Mucosa of descending colon (tissue), 3 donors: ENCODE results near the gene KRT15. TPM values are rescaled to one million over a fixed set of nuclear protein-coding genes. Genes with fewer than 3 reads are reported as not detected.

Source experiments
- ATAC-seq: fragments of 200-7000 bp; cut with Tn5 transposase; one replicate; pipeline ENCODE4 v1.9.1; 2020; ENCODE audit warnings: mild to moderate bottlenecking, moderate library complexity
- DNase-seq, 3 donors: peaks; one replicate each; pipeline ENCODE4 v3.0.0-alpha.2; 2020
- H3K36me3 ChIP-seq: fragments of 200-600 bp; one replicate; pipeline ENCODE4 v1.8.0; 2021; ENCODE audit warnings: low read depth, mild to moderate bottlenecking
- H3K4me1 ChIP-seq: fragments of 200-600 bp; one replicate; pipeline ENCODE4 v1.8.0; 2021; ENCODE audit warnings: low read depth, mild to moderate bottlenecking
- H3K4me3 ChIP-seq: fragments of 200-600 bp; one replicate; pipeline ENCODE4 v1.8.0; 2021; ENCODE audit warnings: mild to moderate bottlenecking
- H3K9me3 ChIP-seq: fragments of 200-600 bp; one replicate; pipeline ENCODE4 v1.8.0; 2021; ENCODE audit warnings: mild to moderate bottlenecking
- intact Hi-C, 2 donors: fragments of 100-400 bp; cut with DNase I in 1 of 2; cut with micrococcal nuclease in 1 of 2; formaldehyde crosslinking; loops; one replicate each; pipeline versions ENCODE4 v1.11.0 to v1.11.1; 2022; cut with DNase I, micrococcal nuclease
- microRNA-seq: library from miRNA; unstranded; fragments of <30 nt; microRNA quantifications from one replicate; pipeline ENCODE4, GENCODE V29; 2019
- total RNA-seq, 3 donors: library from RNA; stranded (reverse); fragmentation: NEBNext Ultra II Directional in 2 of 3; extraction: Animal tissue kit (Norgen Biotek cat#: 25700) in 2 of 3; gene quantifications; one replicate each; pipeline versions ENCODE4 v1.2.1 to v1.2.4, GENCODE V29; 2021 to 2023
- TF ChIP-seq, protein P1 (sequence below): fragments of 200-600 bp; IDR thresholded peaks from one replicate; pipeline ENCODE4 v1.8.0; 2022; ENCODE audit warnings: antibody characterized with exemption, mild to moderate bottlenecking
- donor health status: DM: no; HTN: no; CAD: no; lungs with moderate emphysema.
- donor health status: DM: no; HTN: no; CAD: no.
- donor health status: DM: no; HTN: yes; CAD: no.

KRT15 gene
- total RNA-seq, 3 donors from 2014 or later = 5.0 to 16.5 (median 5.4) TPM

DNA sequence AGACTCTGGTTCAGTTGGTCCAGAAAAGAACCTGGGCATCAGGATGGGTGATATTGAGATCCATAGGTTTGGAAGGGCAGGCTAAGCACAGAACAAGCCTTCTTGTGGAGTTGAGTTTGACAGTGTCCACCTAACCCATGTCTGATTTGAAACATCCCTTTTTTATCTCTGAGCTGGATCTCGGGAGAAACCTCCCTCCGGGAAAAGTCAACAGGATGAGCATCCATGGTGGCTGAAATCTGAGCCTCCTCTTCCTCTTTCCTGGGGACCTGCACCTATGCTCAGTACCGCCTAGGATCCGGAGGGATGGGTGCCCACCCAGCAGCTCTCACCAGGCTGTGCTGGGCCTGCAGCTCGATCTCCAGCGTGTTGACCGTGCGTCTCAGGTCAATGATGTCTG lies 54.9 kb downstream of the KRT15 start:
- H3K4me3 ChIP-seq = no peak overlapping the region

More for the DNA sequence above, 54.9 kb downstream of the KRT15 start:
- intact Hi-C loops = no loop called here
- Histone ChIP-seq H3K36me3 (no peaks in the 10 kb centered on the region), H3K4me1 (no peaks in the 10 kb centered on the region), H3K9me3 (no peaks in the 10 kb centered on the region)
- no peak for DNase-seq
- no peak for ATAC-seq
- TF ChIP-seq, protein P1, sequence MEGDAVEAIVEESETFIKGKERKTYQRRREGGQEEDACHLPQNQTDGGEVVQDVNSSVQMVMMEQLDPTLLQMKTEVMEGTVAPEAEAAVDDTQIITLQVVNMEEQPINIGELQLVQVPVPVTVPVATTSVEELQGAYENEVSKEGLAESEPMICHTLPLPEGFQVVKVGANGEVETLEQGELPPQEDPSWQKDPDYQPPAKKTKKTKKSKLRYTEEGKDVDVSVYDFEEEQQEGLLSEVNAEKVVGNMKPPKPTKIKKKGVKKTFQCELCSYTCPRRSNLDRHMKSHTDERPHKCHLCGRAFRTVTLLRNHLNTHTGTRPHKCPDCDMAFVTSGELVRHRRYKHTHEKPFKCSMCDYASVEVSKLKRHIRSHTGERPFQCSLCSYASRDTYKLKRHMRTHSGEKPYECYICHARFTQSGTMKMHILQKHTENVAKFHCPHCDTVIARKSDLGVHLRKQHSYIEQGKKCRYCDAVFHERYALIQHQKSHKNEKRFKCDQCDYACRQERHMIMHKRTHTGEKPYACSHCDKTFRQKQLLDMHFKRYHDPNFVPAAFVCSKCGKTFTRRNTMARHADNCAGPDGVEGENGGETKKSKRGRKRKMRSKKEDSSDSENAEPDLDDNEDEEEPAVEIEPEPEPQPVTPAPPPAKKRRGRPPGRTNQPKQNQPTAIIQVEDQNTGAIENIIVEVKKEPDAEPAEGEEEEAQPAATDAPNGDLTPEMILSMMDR = no peak

Small RNA genes lying within 50 kb of the gene (microRNA-seq; reads per million reads assigned to microRNA genes)
- not detected for gene MIR6510

Other genes starting within 250 kb of the KRT15 start
- gene KRTAP9-7, start 243.2 kb downstream of the KRT15 start, total RNA-seq = not detected
- not detected for gene KRTAP29-1, start 216.0 kb downstream of the KRT15 start, total RNA-seq
- not detected for gene KRTAP16-1, start 209.6 kb downstream of the KRT15 start, total RNA-seq
- not detected for gene KRTAP17-1, start 203.2 kb downstream of the KRT15 start, total RNA-seq
- not detected for gene KRT33A, start 168.1 kb downstream of the KRT15 start, total RNA-seq
- not detected for gene KRT33B, start 149.1 kb downstream of the KRT15 start, total RNA-seq
- gene KRT34, start 136.6 kb downstream of the KRT15 start, total RNA-seq = not detected
- gene KRT31, start 121.3 kb downstream of the KRT15 start, total RNA-seq = not detected
- gene KRT37, start 94.3 kb downstream of the KRT15 start, total RNA-seq = not detected
- not detected for gene KRT38, start 77.9 kb downstream of the KRT15 start, total RNA-seq
- gene KRT32, start 51.5 kb downstream of the KRT15 start, total RNA-seq = not detected
- gene KRT35, start 37.7 kb downstream of the KRT15 start, total RNA-seq = not detected
- not detected for gene KRT36, start 29.0 kb downstream of the KRT15 start, total RNA-seq
- 1 to 10 TPM in 1 of 3 donors, not detected in 2; 3.7 TPM for gene KRT13, start 13.3 kb downstream of the KRT15 start, total RNA-seq
- gene KRT19, start 9.4 kb upstream of the KRT15 start, total RNA-seq = 1,000 to 10,000 TPM in 2 of 3 donors, 100 to 1,000 TPM in 1; 723 to 2,357 (median 1,709) TPM
- gene KRT9, start 53.2 kb upstream of the KRT15 start, total RNA-seq = not detected
- gene KRT14, start 68.0 kb upstream of the KRT15 start, total RNA-seq = under 1 TPM in 1 of 3 donors, not detected in 2; 0.67 TPM
- not detected for gene KRT16, start 93.9 kb upstream of the KRT15 start, total RNA-seq
- gene KRT17, start 105.7 kb upstream of the KRT15 start, total RNA-seq = under 1 TPM in 1 of 3 donors, not detected in 2; 0.76 TPM
- gene EIF1, start 170.0 kb upstream of the KRT15 start, total RNA-seq = 100 to 1,000 TPM; 547 to 915 (median 566) TPM
- gene GAST, start 193.4 kb upstream of the KRT15 start, total RNA-seq = not detected
- gene HAP1, start 215.8 kb upstream of the KRT15 start, total RNA-seq = 1 to 10 TPM in 1 of 3 donors, under 1 TPM in 2; 0.12 to 2.8 (median 0.32) TPM